Glomerular visceral epithelial cell (primary cell): ENCODE results near the gene NEMF.
A peak's percentile ranks its signal among the peaks of the same experiment; 100 is the strongest.
"Not testable (repeated sequence)": the region's sequence is repeated elsewhere in the genome, so short reads cannot be mapped to it uniquely, and the experiment has no call there.

ENCODE experiments used
- DNase-seq: peaks from one replicate; pipeline ENCODE4 v3.0.0-alpha.2; 2016; ENCODE audit errors: extremely low spot score

The NEMF gene

GRCh38 chr14:49852301-49853157 lies at the start of gene NEMF:
Gene NEMF (minus strand): TSS chr14:49852788. CDS start chr14:49852753, 35 bp downstream.
- DNase-seq = peak; percentile 87

- DNase-seq = no peak
Measured at GRCh38 chr14:49900973-49901372, 48.4 kb upstream of the NEMF start.

- no peak for DNase-seq
Measured at GRCh38 chr14:49898485-49898884, 45.9 kb upstream of the NEMF start.

GRCh38 chr14:49897965-49898364 lies 45.4 kb upstream of the NEMF start:
- DNase-seq = peak; percentile 24

GRCh38 chr14:49897414-49897813 lies 44.8 kb upstream of the NEMF start:
- DNase-seq = no peak

GRCh38 chr14:49896966-49897365 lies 44.4 kb upstream of the NEMF start:
- DNase-seq = no peak

GRCh38 chr14:49896272-49896671 lies 43.7 kb upstream of the NEMF start:
- DNase-seq = not testable (repeated sequence)

- no peak for DNase-seq
Measured at GRCh38 chr14:49895480-49895879, 42.9 kb upstream of the NEMF start.

GRCh38 chr14:49894214-49895107 lies 41.9 kb upstream of the NEMF start:
- DNase-seq = not testable (repeated sequence)

GRCh38 chr14:49893309-49894213 lies 41.0 kb upstream of the NEMF start:
- DNase-seq = peak; percentile 65

- DNase-seq = peak; percentile 98
Measured at GRCh38 chr14:49892636-49893308, 40.2 kb upstream of the NEMF start, which contains the start of gene ARF6. Gene ARF6 (plus strand): TSS chr14:49893082. CDS start chr14:49893737, 655 bp downstream.

GRCh38 chr14:49892301-49892635 lies 39.7 kb upstream of the NEMF start:
- DNase-seq = peak; percentile 66

GRCh38 chr14:49888293-49888692 lies 35.7 kb upstream of the NEMF start:
- no peak for DNase-seq

GRCh38 chr14:49886523-49886922 lies 33.9 kb upstream of the NEMF start:
- DNase-seq = no peak

- DNase-seq = no peak
Measured at GRCh38 chr14:49882826-49883694, 30.5 kb upstream of the NEMF start.

- no peak for DNase-seq
Measured at GRCh38 chr14:49881350-49882001, 28.9 kb upstream of the NEMF start.

GRCh38 chr14:49880267-49881064 lies 27.9 kb upstream of the NEMF start:
- DNase-seq = no peak

- peak; percentile 62 for DNase-seq
Measured at GRCh38 chr14:49879646-49880204, 27.1 kb upstream of the NEMF start.
